ENCODE data around the gene RNU2-1. TPM values are rescaled to one million over a fixed set of nuclear protein-coding genes. Genes with fewer than 3 reads are reported as not detected.
"Not testable (repeated sequence)": the region's sequence is repeated elsewhere in the genome, so short reads cannot be mapped to it uniquely, and the experiment has no call there.

RNU2-1 gene
- total and polyA plus RNA-seq, 7 donors: not detected

GRCh38 chr17:43200127-43200526 lies 33.6 kb downstream of the RNU2-1 start:
- H3K4me1 ChIP-seq: no peaks in the 10 kb centered on the region
- TF ChIP-seq, protein P1, sequence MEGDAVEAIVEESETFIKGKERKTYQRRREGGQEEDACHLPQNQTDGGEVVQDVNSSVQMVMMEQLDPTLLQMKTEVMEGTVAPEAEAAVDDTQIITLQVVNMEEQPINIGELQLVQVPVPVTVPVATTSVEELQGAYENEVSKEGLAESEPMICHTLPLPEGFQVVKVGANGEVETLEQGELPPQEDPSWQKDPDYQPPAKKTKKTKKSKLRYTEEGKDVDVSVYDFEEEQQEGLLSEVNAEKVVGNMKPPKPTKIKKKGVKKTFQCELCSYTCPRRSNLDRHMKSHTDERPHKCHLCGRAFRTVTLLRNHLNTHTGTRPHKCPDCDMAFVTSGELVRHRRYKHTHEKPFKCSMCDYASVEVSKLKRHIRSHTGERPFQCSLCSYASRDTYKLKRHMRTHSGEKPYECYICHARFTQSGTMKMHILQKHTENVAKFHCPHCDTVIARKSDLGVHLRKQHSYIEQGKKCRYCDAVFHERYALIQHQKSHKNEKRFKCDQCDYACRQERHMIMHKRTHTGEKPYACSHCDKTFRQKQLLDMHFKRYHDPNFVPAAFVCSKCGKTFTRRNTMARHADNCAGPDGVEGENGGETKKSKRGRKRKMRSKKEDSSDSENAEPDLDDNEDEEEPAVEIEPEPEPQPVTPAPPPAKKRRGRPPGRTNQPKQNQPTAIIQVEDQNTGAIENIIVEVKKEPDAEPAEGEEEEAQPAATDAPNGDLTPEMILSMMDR (IDR thresholded peaks at IDR 0.05): no peak
- TF ChIP-seq POLR2A (IDR thresholded peaks at IDR 0.05) (no peak), POLR2AphosphoS5 (IDR thresholded peaks at IDR 0.05) (no peak), EP300 (IDR thresholded peaks at IDR 0.05) (no peak)
- peaks cover 77 to 100% (median 93%) of the 10 kb centered on the region in 4 donors for H3K36me3 ChIP-seq

DNA sequence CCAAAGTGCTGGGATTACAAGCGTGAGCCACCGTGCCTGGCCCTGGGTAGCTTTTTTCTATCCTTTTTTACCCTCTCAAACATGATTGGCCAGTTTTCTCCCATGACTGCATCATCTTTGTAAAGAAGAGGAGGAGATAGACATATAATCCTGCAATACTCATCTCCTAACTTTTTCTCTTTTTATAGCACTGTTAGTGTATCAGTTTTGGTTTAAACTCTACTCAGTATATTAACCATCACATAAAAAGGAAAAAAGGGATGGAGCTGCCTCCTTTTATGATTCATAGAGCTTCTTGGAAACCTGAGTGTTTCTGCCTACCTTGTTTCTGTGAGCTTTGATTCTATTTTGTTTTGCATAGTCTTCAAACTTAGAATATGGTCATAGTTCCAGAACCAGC lies 34.1 kb downstream of the RNU2-1 start:
- no peaks in the 10 kb centered on the region for H3K9me3 ChIP-seq
- TF ChIP-seq POLR2AphosphoS5 (IDR thresholded peaks at IDR 0.05): no peak
- TF ChIP-seq POLR2A (IDR thresholded peaks at IDR 0.05): no peak
- TF ChIP-seq, protein P1 (IDR thresholded peaks at IDR 0.05): no peak
- TF ChIP-seq EP300 (IDR thresholded peaks at IDR 0.05): no peak
- H3K4me3 ChIP-seq: no peak overlapping the region
- H3K27ac ChIP-seq: no peak overlapping the region
- intact Hi-C loops (cut with DNase I): no loop called here
- no peak for DNase-seq
- H3K27me3 ChIP-seq: no peaks in the 10 kb centered on the region
- peaks cover 82 to 100% (median 97%) of the 10 kb centered on the region in 4 donors for H3K36me3 ChIP-seq
- 96% methylated on average over 2 of the region's 2 CpGs for WGBS, 2 donors
- no peaks in the 10 kb centered on the region for H3K4me1 ChIP-seq

More at GRCh38 chr17:43200127-43200526, 33.6 kb downstream of the RNU2-1 start:
- H3K27me3 ChIP-seq: no peaks in the 10 kb centered on the region
- no peak overlapping the region for H3K27ac ChIP-seq
- no peaks in the 10 kb centered on the region for H3K9me3 ChIP-seq
- WGBS, 2 donors: 84 to 96% methylated on average over 4 of the region's 4 CpGs
- intact Hi-C loops (cut with DNase I): no loop called here
- no peak for DNase-seq
- no peak overlapping the region for H3K4me3 ChIP-seq

- TF ChIP-seq POLR2A (IDR thresholded peaks at IDR 0.05) (no peak), EP300 (IDR thresholded peaks at IDR 0.05) (no peak), POLR2AphosphoS5 (IDR thresholded peaks at IDR 0.05) (no peak)
- TF ChIP-seq, protein P1 (IDR thresholded peaks at IDR 0.05): no peak
- H3K9me3 ChIP-seq: no peaks in the 10 kb centered on the region
- H3K36me3 ChIP-seq: peaks cover 86 to 100% (median 98%) of the 10 kb centered on the region in 4 donors
- no peaks in the 10 kb centered on the region for H3K27me3 ChIP-seq
- H3K4me3 ChIP-seq: no peak overlapping the region
- intact Hi-C loops (cut with DNase I): no loop called here
- 93 to 96% methylated on average over 5 of the region's 5 CpGs for WGBS, 2 donors
- no peaks in the 10 kb centered on the region for H3K4me1 ChIP-seq
- no peak overlapping the region for H3K27ac ChIP-seq
- DNase-seq: no peak
Observed at GRCh38 chr17:43193251-43193650, 40.5 kb downstream of the RNU2-1 start.

DNA sequence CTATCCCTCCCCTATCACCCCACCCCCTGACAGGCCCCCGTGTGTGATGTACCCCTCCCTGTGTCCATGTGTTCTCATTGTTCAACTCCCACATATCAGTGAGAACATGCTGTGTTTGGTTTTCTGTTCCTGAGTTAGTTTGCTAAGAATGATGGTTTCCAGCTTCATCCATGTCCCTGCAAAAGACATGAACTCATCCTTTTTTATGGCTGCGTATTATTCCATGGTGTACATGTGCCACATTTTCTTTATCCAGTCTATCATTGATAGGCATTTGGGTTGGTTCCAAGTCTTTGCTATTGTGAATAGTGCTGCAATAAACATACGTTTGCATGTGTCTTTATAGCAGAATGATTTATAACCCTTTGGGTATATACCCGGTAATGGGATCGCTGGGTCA lies 47.1 kb downstream of the RNU2-1 start:
- DNase-seq; intact Hi-C loops (cut with DNase I); H3K27ac ChIP-seq; H3K9me3 ChIP-seq; H3K27me3 ChIP-seq; H3K4me3 ChIP-seq; H3K4me1 ChIP-seq: not testable (repeated sequence)
- peaks cover 38 to 97% (median 61%) of the 10 kb centered on the region in 4 donors for H3K36me3 ChIP-seq
- WGBS, 2 donors: 70 to 85% methylated on average over 5 of the region's 5 CpGs

DNA sequence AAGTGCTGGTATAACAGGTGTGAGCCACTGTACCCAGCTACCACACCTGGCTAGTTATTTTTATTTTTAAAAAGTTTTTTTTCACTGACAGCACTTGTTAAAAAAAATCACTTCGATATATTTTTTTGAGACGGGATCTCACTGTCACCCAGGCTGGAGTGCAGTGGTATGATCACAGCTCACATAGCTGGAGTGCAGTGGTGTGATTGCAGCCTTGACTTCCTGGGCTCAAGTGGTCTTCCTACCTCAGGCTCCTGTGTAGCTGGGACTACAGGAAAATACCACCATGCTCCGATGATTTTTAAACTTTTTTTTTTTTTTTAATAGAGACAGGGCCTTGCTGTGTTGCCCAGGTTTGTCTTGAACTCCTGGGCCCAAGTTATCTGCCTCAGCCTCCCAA lies 49.9 kb downstream of the RNU2-1 start:
- Histone ChIP-seq H3K4me1 (no peaks in the 10 kb centered on the region), H3K36me3 (peaks cover 15 to 97% (median 43%) of the 10 kb centered on the region in 4 donors), H3K27ac (no peak overlapping the region), H3K27me3 (no peaks in the 10 kb centered on the region), H3K4me3 (no peak overlapping the region), H3K9me3 (no peaks in the 10 kb centered on the region)
- 92% methylated on average over 3 of the region's 3 CpGs for WGBS, 2 donors
- TF ChIP-seq POLR2AphosphoS5 (IDR thresholded peaks at IDR 0.05) (no peak), EP300 (IDR thresholded peaks at IDR 0.05) (no peak), POLR2A (IDR thresholded peaks at IDR 0.05) (no peak)
- TF ChIP-seq, protein P1 (IDR thresholded peaks at IDR 0.05): no peak
- no peak for DNase-seq
- intact Hi-C loops (cut with DNase I): no loop called here

Small RNA genes within 50 kb of the gene (small RNA-seq; reads per million reads assigned to genes)
- gene RF00004 (0 reads per million in 3 donors), gene RNU2-1 (0 reads per million in 3 donors)

Other genes starting within 250 kb of the RNU2-1 start
- gene RPL27, start 235.6 kb downstream of the RNU2-1 start, total RNA-seq: 1,000 to 10,000 TPM; 1,576 to 2,828 (median 2,217) TPM
- gene RPL27, start 235.6 kb downstream of the RNU2-1 start, polyA plus RNA-seq: 1,000 to 10,000 TPM; 3,316 to 4,569 (median 3,351) TPM
- 10 to 100 TPM; 22.4 to 60.2 (median 45.1) TPM for gene IFI35, start 227.2 kb downstream of the RNU2-1 start, total RNA-seq
- 10 to 100 TPM; 48.6 to 77.9 (median 65.1) TPM for gene IFI35, start 227.2 kb downstream of the RNU2-1 start, polyA plus RNA-seq
- 100 to 1,000 TPM in 3 of 4 donors, 10 to 100 TPM in 1; 77.5 to 164 (median 152) TPM for gene VAT1, start 211.6 kb downstream of the RNU2-1 start, total RNA-seq
- 10 to 100 TPM; 43.0 to 85.9 (median 44.6) TPM for gene VAT1, start 211.6 kb downstream of the RNU2-1 start, polyA plus RNA-seq
- 1 to 10 TPM; 2.5 to 4.6 (median 2.8) TPM for gene RND2, start 208.7 kb downstream of the RNU2-1 start, total RNA-seq
- under 1 TPM; 0.23 to 0.63 (median 0.60) TPM for gene RND2, start 208.7 kb downstream of the RNU2-1 start, polyA plus RNA-seq
- 10 to 100 TPM in 1 of 4 donors, 1 to 10 TPM in 3; 5.4 to 10.2 (median 6.1) TPM for gene BRCA1, start 108.6 kb downstream of the RNU2-1 start, total RNA-seq
- 1 to 10 TPM in 2 of 3 donors, under 1 TPM in 1; 0.60 to 9.9 (median 2.5) TPM for gene BRCA1, start 108.6 kb downstream of the RNU2-1 start, polyA plus RNA-seq
- 10 to 100 TPM; 77.5 to 98.1 (median 81.5) TPM for gene NBR1, start 62.8 kb downstream of the RNU2-1 start, total RNA-seq
- gene NBR1, start 62.8 kb downstream of the RNU2-1 start, polyA plus RNA-seq: 10 to 100 TPM; 50.9 to 93.4 (median 74.5) TPM
- 1 to 10 TPM; 3.0 to 7.2 (median 4.7) TPM for gene TMEM106A, start 22.1 kb downstream of the RNU2-1 start, total RNA-seq
- 1 to 10 TPM; 2.4 to 9.4 (median 3.5) TPM for gene TMEM106A, start 22.1 kb downstream of the RNU2-1 start, polyA plus RNA-seq
- gene CCDC200, start 5.4 kb downstream of the RNU2-1 start, total RNA-seq: not detected
- under 1 TPM in 1 of 3 donors, not detected in 2; 0.12 TPM for gene CCDC200, start 5.4 kb downstream of the RNU2-1 start, polyA plus RNA-seq
- gene ARL4D, start 165.0 kb upstream of the RNU2-1 start, total RNA-seq: 10 to 100 TPM; 18.6 to 52.1 (median 31.4) TPM
- 1 to 10 TPM; 1.4 to 8.9 (median 4.8) TPM for gene ARL4D, start 165.0 kb upstream of the RNU2-1 start, polyA plus RNA-seq
- 10 to 100 TPM; 19.8 to 39.6 (median 26.5) TPM for gene DHX8, start 250.0 kb upstream of the RNU2-1 start, total RNA-seq
- 10 to 100 TPM; 12.0 to 37.7 (median 16.6) TPM for gene DHX8, start 250.0 kb upstream of the RNU2-1 start, polyA plus RNA-seq

Measured in sigmoid colon (tissue), 7 donors.